SH-SY5Y (cell line): ENCODE data around the gene CORIN.

Experiments used
- GATA2 ChIP-seq: IDR thresholded peaks from 2 replicates; pipeline ENCODE4 v1.6.1; 2011; ENCODE audit warnings: mild to moderate bottlenecking, low read depth, low read length
- GATA3 ChIP-seq: IDR thresholded peaks from 2 replicates; pipeline ENCODE4 v1.6.1; 2011; ENCODE audit warnings: low read depth, mild to moderate bottlenecking, low read length, moderate library complexity

DNA sequence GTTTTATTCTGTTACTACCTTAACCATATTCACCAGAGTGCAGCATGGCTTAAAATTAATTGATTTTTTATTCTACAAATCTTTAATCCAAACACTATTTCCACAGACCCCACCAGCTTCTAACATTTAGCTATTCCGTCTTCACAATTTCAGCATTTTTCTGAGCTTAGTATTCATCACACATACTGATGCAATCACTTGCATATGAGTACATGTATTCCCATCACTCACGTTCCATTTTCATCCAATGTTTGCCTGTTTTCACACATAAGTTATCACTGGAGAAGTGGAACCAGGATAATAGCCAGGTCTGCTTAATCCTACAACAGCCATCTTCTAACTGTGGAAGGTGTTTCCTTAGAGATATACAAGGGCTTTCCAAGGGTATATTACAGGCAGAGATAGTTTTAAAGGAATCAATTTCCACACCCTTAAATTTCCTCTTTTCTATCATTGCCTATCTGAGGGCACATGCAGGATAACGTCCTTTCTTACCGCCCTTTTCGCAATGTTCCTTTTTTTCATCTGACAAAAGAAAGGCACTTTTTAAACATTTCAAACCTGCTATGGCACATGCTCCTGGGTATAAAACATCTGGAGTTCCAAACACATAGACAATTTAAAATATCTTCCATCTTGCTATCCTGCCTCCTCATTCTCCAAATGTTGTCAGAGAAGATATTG, 115.8 kb downstream of the CORIN start:
- TF ChIP-seq GATA2 (no peak), GATA3 (no peak)
